Measurements from ENCODE around the gene EIF4G3. TPM values are rescaled to one million over a fixed set of nuclear protein-coding genes. Genes with fewer than 3 reads are reported as not detected.
A peak's percentile ranks its signal among the peaks of the same experiment; 100 is the strongest.

EIF4G3 gene, protein sequence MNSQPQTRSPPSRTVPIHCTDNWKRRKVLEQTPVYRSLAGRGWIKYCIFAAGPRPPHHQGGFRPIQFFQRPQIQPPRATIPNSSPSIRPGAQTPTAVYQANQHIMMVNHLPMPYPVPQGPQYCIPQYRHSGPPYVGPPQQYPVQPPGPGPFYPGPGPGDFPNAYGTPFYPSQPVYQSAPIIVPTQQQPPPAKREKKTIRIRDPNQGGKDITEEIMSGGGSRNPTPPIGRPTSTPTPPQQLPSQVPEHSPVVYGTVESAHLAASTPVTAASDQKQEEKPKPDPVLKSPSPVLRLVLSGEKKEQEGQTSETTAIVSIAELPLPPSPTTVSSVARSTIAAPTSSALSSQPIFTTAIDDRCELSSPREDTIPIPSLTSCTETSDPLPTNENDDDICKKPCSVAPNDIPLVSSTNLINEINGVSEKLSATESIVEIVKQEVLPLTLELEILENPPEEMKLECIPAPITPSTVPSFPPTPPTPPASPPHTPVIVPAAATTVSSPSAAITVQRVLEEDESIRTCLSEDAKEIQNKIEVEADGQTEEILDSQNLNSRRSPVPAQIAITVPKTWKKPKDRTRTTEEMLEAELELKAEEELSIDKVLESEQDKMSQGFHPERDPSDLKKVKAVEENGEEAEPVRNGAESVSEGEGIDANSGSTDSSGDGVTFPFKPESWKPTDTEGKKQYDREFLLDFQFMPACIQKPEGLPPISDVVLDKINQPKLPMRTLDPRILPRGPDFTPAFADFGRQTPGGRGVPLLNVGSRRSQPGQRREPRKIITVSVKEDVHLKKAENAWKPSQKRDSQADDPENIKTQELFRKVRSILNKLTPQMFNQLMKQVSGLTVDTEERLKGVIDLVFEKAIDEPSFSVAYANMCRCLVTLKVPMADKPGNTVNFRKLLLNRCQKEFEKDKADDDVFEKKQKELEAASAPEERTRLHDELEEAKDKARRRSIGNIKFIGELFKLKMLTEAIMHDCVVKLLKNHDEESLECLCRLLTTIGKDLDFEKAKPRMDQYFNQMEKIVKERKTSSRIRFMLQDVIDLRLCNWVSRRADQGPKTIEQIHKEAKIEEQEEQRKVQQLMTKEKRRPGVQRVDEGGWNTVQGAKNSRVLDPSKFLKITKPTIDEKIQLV (N-terminal part only)
- total RNA-seq, result 33.9 TPM
- long read RNA-seq, partial matches to known transcripts, result 16 of 23 reads
- long read RNA-seq, other reads (novel, unspliced or antisense), result 6 of 23 reads

DNA sequence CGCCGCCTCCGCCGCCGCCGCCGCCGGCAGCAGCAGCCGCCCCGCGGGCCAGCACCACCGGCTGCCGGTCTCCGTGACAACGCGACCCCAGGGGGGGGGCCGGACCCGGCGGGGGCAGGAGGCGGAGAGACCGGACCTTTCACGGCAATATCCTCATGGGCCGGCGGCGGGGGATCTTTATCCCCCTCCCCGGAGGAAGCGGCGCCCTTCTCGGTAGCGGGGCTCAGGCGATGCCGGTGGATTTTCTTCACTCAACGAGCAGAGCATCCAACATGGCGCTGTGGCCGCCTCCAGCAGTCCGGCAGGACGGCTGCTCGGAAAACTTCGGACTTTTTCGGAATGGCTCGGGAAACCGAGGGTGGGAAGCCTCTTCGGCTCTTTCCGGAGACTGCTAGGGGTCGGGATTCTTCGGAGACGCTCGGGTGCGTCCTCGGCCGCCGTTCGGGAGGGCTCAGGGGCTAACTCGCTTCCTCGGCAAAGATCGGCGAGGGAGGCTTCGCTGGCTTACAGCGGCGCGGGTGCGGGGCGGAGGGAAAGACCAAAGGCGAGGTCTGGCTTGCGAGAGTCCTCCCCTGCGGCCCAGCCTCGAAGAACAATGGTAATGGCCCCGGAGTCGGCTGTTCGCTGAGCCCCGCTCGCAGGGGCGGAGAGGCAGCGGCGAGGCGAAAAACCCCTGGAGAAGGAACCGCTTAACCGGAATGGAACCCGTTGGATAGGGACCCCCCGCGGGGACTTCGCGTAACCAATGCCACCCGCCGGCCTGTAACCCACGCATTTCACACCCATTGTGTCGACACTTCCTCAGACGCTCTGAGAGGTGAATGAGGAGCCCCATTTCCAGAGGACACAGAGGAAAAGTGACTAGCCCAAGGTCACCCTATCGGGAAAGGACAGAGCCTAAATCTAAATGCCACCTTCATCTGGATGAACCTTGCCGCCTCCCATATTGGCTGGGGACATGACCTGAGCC, at the start of gene EIF4G3:
TSS of gene EIF4G3 (minus strand) at position 312 of the 970 bp plus-strand sequence. CDS start 174,155 bp downstream, outside the sequence.
- Histone ChIP-seq H3K27me3 (ENCODE audit: low read depth) (no peaks in the 10 kb centered on the region), H3K27ac (replicated peaks) (peak within 1 kb of the TSS; percentile 95), H3K4me3 (peak within 1 kb of the TSS; percentile 94), H3K9me3 (replicated peaks) (no peaks in the 10 kb centered on the region), H3K4me1 (peaks cover 35% of the 10 kb centered on the region), H3K36me3 (no peaks in the 10 kb centered on the region)
- TF ChIP-seq CTCF (IDR thresholded peaks at IDR 0.05; ENCODE audit: borderline replicate concordance), result no peak
- intact Hi-C loops (cut with micrococcal nuclease), result no loop called here
- DNase-seq, result peak; percentile 98

GRCh38 chr1:21225065-21225464, 48.4 kb upstream of the EIF4G3 start:
- no peak overlapping the region for H3K27ac ChIP-seq (replicated peaks)
- H3K27me3 ChIP-seq (ENCODE audit: low read depth), result no peaks in the 10 kb centered on the region
- no peak for DNase-seq
- TF ChIP-seq CTCF (IDR thresholded peaks at IDR 0.05; ENCODE audit: borderline replicate concordance), result no peak
- peaks cover 87% of the 10 kb centered on the region for H3K36me3 ChIP-seq
- intact Hi-C loops (cut with micrococcal nuclease), result no loop called here
- H3K4me1 ChIP-seq, result no peaks in the 10 kb centered on the region
- H3K9me3 ChIP-seq (replicated peaks), result no peaks in the 10 kb centered on the region
- no peak overlapping the region for H3K4me3 ChIP-seq

- no peak for TF ChIP-seq CTCF (IDR thresholded peaks at IDR 0.05; ENCODE audit: borderline replicate concordance)
- intact Hi-C loops (cut with micrococcal nuclease), result no loop called here
- H3K4me1 ChIP-seq, result no peaks in the 10 kb centered on the region
- H3K4me3 ChIP-seq, result no peak overlapping the region
- H3K36me3 ChIP-seq, result peaks cover 65% of the 10 kb centered on the region
- H3K27me3 ChIP-seq (ENCODE audit: low read depth), result no peaks in the 10 kb centered on the region
- DNase-seq, result no peak
- H3K9me3 ChIP-seq (replicated peaks), result no peaks in the 10 kb centered on the region
- no peak overlapping the region for H3K27ac ChIP-seq (replicated peaks)
These were observed 44.1 kb upstream of the EIF4G3 start for GRCh38 chr1:21220815-21221214.

DNA sequence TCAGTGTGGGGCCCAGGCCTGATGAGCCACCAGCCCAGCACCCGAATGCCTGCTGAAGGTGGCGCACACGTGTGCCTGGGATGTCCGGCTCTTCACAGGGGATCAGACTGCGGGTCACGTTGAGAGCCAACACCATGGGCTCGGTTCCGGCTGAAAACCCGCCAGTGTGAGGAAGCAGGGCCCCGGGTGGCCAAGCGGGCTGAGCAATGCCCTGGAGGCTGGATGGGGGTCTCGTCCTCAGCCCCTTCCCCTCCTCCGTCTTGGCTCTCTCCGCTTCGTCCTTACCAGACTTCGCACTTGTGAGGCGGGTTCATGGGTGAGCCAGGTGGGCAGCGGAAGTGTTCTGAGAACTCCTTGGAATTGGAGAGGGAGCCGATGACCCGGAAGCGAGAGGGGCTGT, 43.0 kb upstream of the EIF4G3 start:
- Histone ChIP-seq H3K9me3 (replicated peaks) (no peaks in the 10 kb centered on the region), H3K27ac (replicated peaks) (no peak overlapping the region), H3K4me1 (no peaks in the 10 kb centered on the region), H3K36me3 (peaks cover 53% of the 10 kb centered on the region), H3K27me3 (ENCODE audit: low read depth) (no peaks in the 10 kb centered on the region), H3K4me3 (no peak overlapping the region)
- no peak for DNase-seq
- no peak for TF ChIP-seq CTCF (IDR thresholded peaks at IDR 0.05; ENCODE audit: borderline replicate concordance)
- intact Hi-C loops (cut with micrococcal nuclease), result no loop called here
